HG03432 (cell line): ENCODE measurements around the gene GOLGA3.

Experiments used
- ATAC-seq: cut with Tn5 transposase; IDR thresholded peaks from one replicate; pipeline ENCODE4 v1.9.1; 2021; ENCODE audit warnings: mild to moderate bottlenecking, moderate library complexity; ENCODE audit not compliant: unreplicated experiment

The GOLGA3 gene

DNA sequence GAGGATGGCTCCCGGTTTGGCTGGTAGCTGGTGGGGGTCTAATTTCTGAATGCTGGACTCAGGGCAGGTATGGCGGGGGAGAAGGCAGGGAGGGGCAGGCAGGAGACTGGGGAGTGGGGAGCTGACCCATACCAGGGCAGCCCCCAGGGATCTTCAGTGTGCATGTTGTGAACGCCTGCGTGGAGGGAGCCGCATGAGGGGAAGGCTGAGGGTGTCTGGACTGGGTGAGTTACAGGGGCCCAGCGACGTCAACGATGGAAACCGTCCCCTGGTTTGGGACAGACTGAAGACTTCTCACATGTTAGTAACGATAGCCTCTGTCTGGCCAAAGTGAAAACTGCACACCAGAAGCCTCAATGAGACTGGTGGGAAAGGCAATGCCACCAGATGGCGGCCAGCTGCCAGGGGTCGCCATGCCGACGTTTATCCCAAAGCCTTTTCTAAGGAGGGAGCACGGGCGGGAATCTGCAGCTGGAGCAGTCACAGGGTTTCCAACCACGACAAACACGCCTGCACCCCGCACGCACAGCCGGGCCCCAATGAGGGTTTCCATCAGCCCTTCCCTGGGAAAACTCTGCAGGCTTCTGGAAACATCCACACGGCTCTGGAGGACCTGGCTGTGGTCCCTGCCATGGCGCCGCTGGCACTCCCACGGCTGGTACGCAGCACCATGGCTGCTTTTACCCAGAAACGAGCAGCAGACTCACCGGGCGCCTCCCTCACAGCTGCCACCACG, 104.0 kb downstream of the GOLGA3 start:
- ATAC-seq: no peak

DNA sequence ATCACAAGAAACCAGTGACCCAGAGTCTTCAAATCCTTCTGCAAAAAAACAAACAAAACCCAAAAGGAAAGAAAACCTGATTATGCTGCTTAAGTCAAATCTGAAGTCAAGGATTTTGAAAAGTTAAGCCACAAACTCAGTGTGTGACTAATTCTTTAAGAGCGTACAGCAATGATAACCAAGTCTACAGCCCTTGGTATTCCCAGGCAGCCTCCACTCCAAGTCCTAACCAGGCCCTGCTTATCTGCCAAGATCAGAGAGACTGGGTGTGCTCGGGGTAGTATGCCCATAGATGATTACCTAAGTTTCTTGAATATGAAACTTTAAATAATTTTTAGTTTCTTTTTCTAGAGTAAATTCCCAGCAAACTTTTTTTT, 104.9 kb downstream of the GOLGA3 start:
- ATAC-seq: no peak

DNA sequence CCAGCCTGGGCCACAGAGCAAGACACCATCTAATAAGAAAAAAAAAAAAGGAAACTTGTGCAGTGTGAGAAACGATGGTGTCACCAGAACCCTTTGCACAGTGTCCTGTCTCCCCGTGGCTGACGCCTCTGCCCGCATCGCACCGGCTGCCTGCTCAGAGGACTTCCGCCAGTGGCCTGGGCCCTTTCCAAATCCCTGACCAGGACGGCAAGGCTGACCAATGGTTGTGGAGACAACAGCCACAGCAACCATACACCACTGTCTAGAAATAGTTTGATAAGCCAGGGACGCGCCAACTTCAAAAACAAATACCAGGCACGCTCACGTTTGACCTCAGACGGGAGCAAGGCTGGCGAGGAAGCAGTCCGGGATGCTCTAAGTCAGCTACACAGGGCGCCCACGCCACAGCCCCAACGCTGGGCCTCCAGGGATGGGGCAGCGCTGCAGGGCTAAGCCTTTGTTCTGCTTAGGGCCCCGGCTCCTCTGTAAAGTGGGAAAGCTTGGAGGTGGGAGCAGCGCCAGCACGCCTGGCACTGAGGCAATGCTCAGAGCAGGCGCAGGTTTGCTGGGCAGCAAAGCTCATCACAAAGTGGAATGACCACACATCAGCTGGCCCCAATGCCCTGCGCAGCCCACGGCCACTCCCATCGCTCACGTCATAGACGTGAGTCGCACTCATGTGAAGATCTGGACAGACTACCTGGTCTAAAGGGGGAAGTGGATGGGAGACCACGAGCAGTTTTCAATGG, 105.5 kb downstream of the GOLGA3 start:
- ATAC-seq: no peak

DNA sequence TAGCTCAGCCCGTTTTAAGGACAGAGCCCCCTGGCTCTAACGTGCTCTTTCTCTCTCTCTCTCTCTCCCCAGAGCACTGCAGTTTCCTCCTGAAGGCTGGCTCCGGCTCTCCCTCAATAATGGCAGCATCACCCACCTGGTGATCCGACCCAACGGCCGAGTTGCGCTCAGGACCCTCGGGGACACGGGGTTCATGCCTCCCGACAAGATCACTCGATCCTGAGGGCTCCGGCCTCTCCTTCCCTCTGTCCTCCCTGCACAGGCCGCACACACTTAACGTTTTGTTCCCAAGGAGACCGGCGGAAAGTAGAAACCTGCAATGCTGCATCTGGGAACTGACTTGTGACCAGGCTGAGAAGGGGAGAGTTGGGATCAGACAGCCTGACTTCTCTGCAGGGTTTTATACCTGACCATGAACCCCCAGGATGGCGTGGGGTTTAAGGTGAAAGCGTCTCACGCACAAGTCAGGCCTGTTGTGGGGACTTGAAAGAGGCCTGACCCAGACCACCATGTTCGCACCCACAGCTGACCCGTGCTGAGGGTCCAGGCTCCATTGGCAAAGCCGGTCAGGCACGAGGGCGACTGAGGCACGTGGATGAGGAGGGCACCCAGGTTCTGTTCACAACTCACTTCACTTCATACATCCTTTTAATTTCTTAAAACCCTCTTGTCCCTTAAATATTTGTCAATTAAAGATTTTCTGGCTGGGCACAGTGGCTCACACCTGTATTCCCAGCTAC, 107.9 kb downstream of the GOLGA3 start:
- ATAC-seq: no peak

DNA sequence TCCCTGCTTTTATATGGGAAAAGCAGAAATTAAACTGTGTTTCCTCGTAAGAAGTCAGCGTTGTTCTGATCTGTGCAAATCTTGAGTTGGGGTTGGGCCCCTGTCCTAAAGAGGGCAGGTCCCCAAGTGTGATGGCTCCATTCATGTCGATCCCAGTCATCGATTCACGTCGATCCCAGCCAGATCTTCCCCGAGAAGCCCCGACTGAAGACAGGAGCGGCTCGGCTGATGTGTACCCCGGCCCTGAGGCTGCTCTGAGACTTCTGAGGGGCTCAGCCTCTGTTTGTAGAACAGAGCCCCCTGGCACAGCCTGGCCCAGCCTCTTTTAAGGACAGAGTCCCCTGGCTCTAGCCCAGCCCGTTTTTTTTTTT, 108.7 kb downstream of the GOLGA3 start:
- ATAC-seq: no peak

DNA sequence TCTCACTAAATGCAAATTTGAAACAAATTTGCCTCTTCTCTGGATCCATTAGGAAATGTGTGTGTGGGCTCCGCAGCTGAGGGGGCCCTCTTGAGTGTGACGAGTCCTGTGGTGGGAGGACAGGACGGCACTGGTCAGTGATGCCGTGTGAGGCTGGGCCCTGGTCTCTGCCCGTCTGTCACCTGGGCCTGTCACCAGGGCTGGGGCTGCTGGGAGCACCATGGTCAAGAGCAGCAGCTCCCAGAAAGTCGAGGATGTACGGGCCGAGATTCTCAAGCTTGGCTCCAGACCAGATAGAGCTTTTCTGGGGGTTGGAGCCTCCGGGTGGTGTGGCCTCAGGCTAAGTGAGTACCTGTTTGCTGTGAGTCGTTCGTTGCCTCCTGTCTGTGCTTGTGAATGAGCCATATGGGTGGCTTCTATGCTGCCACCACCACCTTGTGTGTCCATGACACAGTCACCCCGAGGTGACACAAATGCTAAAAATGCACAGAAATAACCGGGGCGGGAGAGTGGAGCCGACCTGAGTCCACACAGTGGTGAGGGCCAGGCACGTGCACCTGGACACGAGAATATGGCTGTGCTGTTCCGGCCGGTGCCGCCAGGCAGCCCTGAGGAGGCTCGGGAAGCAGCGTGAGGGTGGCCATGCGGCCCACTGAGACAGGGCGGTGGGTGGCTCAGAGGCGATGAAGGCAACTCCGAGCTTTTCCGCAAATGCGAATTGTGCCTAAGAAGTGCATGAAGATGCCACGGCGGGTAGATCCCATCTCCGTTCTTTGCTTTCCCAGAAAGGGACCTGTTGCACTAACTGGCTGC, 109.3 kb downstream of the GOLGA3 start:
- ATAC-seq: no peak
